GM19455 (cell line): ENCODE measurements around the gene RAP2B.

Source experiments
- ATAC-seq: cut with Tn5 transposase; IDR thresholded peaks from one replicate; pipeline ENCODE4 v1.9.1; 2021; ENCODE audit not compliant: unreplicated experiment

The RAP2B gene

GRCh38 chr3:153159771-153160397 lies 2.1 kb upstream of the RAP2B start:
- ATAC-seq: no peak

GRCh38 chr3:153160451-153161137 lies 1.4 kb upstream of the RAP2B start:
- ATAC-seq: peak; percentile 24

- peak; percentile 77 for ATAC-seq
Observed at GRCh38 chr3:153161138-153161713, 800 bp upstream of the RAP2B start.

GRCh38 chr3:153162513-153163392 lies 727 bp downstream of the RAP2B start:
- ATAC-seq: peak; percentile 10

GRCh38 chr3:153163393-153163724 lies 1.3 kb downstream of the RAP2B start:
- ATAC-seq: no peak

GRCh38 chr3:153163756-153164550 lies 1.9 kb downstream of the RAP2B start:
- no peak for ATAC-seq

GRCh38 chr3:153165261-153165681 lies 3.2 kb downstream of the RAP2B start:
- ATAC-seq: no peak

- ATAC-seq: no peak
Observed at GRCh38 chr3:153166206-153166605, 4.2 kb downstream of the RAP2B start.

GRCh38 chr3:153166796-153167195 lies 4.8 kb downstream of the RAP2B start:
- ATAC-seq: no peak

GRCh38 chr3:153169793-153170383 lies 7.9 kb downstream of the RAP2B start:
- ATAC-seq: no peak

GRCh38 chr3:153171256-153171655 lies 9.2 kb downstream of the RAP2B start:
- no peak for ATAC-seq

- no peak for ATAC-seq
Observed at GRCh38 chr3:153171918-153172317, 9.9 kb downstream of the RAP2B start.

- no peak for ATAC-seq
Observed at GRCh38 chr3:153172796-153173757, 11.1 kb downstream of the RAP2B start.

- no peak for ATAC-seq
Observed at GRCh38 chr3:153173758-153174516, 11.9 kb downstream of the RAP2B start.

- ATAC-seq: no peak
Observed at GRCh38 chr3:153176197-153176596, 14.2 kb downstream of the RAP2B start.

GRCh38 chr3:153180860-153181372 lies 18.9 kb downstream of the RAP2B start:
- ATAC-seq: no peak

GRCh38 chr3:153182501-153183293 lies 20.7 kb downstream of the RAP2B start:
- no peak for ATAC-seq
